Measurements from ENCODE around the gene ZMYM1. TPM values are rescaled to one million over a fixed set of nuclear protein-coding genes. Genes with fewer than 3 reads are reported as not detected.
"Not testable (repeated sequence)": the region's sequence is repeated elsewhere in the genome, so short reads cannot be mapped to it uniquely, and the experiment has no call there.

The ZMYM1 gene
- total RNA-seq, 1 donor from 2014 or later: 17.9 TPM

- no peak for DNase-seq (ENCODE audit: extremely low read depth, low read depth, low spot score)
Observed at GRCh38 chr1:35073265-35073811, 5.8 kb upstream of the ZMYM1 start.

GRCh38 chr1:35076426-35076825, 2.8 kb upstream of the ZMYM1 start:
- DNase-seq (ENCODE audit: extremely low read depth, low read depth, low spot score): not testable (repeated sequence)

GRCh38 chr1:35080171-35080854, 1.1 kb downstream of the ZMYM1 start:
- no peak for DNase-seq (ENCODE audit: extremely low read depth, low read depth, low spot score)

- no peak for DNase-seq (ENCODE audit: extremely low read depth, low read depth, low spot score)
Observed at GRCh38 chr1:35085421-35085820, 6.2 kb downstream of the ZMYM1 start.

- no peak for DNase-seq (ENCODE audit: extremely low read depth, low read depth, low spot score)
Observed at GRCh38 chr1:35097224-35097623, 18.0 kb downstream of the ZMYM1 start.

GRCh38 chr1:35111106-35111505, 31.9 kb downstream of the ZMYM1 start:
- DNase-seq (ENCODE audit: extremely low read depth, low read depth, low spot score): no peak

- DNase-seq (ENCODE audit: extremely low read depth, low read depth, low spot score): no peak
Observed at GRCh38 chr1:35112668-35113067, 33.5 kb downstream of the ZMYM1 start.

GRCh38 chr1:35115459-35116383, 36.5 kb downstream of the ZMYM1 start:
- DNase-seq (ENCODE audit: extremely low read depth, low read depth, low spot score): no peak

- no peak for DNase-seq (ENCODE audit: extremely low read depth, low read depth, low spot score)
Observed at GRCh38 chr1:35120458-35121133, 41.4 kb downstream of the ZMYM1 start.

- peak; percentile 16 for DNase-seq (ENCODE audit: extremely low read depth, low read depth, low spot score)
Observed at GRCh38 chr1:35122311-35122710, 43.1 kb downstream of the ZMYM1 start.

GRCh38 chr1:35126546-35126945, 47.4 kb downstream of the ZMYM1 start:
- no peak for DNase-seq (ENCODE audit: extremely low read depth, low read depth, low spot score)

- no peak for DNase-seq (ENCODE audit: extremely low read depth, low read depth, low spot score)
Observed at GRCh38 chr1:35129080-35129479, 49.9 kb downstream of the ZMYM1 start.

GRCh38 chr1:35136780-35137179, 57.6 kb downstream of the ZMYM1 start:
- no peak for DNase-seq (ENCODE audit: extremely low read depth, low read depth, low spot score)

- DNase-seq (ENCODE audit: extremely low read depth, low read depth, low spot score): not testable (repeated sequence)
Observed at GRCh38 chr1:35137590-35137989, 58.4 kb downstream of the ZMYM1 start.

GRCh38 chr1:35142294-35142693, 63.1 kb downstream of the ZMYM1 start:
- not testable (repeated sequence) for DNase-seq (ENCODE audit: extremely low read depth, low read depth, low spot score)

- not testable (repeated sequence) for DNase-seq (ENCODE audit: extremely low read depth, low read depth, low spot score)
Observed at GRCh38 chr1:35142728-35143127, 63.5 kb downstream of the ZMYM1 start.

GRCh38 chr1:35143737-35144508, 64.7 kb downstream of the ZMYM1 start:
- DNase-seq (ENCODE audit: extremely low read depth, low read depth, low spot score): no peak

- not testable (repeated sequence) for DNase-seq (ENCODE audit: extremely low read depth, low read depth, low spot score)
Observed at GRCh38 chr1:35145892-35146549, 66.8 kb downstream of the ZMYM1 start.

GRCh38 chr1:35151220-35151619, 72.0 kb downstream of the ZMYM1 start:
- DNase-seq (ENCODE audit: extremely low read depth, low read depth, low spot score): no peak

- DNase-seq (ENCODE audit: extremely low read depth, low read depth, low spot score): no peak
Observed at GRCh38 chr1:35164893-35165292, 85.7 kb downstream of the ZMYM1 start.

All from glomerular endothelial cell (primary cell).